Fibroblast of villous mesenchyme (primary cell): ENCODE results near the gene PTGES2. TPM values are rescaled to one million over a fixed set of nuclear protein-coding genes. Genes with fewer than 3 reads are reported as not detected.

Experiments
- DNase-seq: peaks from one replicate; pipeline ENCODE4 v3.0.0-alpha.2; 2010; ENCODE audit warnings: low read depth
- H3K4me3 ChIP-seq: 2 replicates; pipeline ENCODE4 v1.5.1; 2011; ENCODE audit warnings: low read depth, mild to moderate bottlenecking, low read length
- CTCF ChIP-seq: IDR thresholded peaks from 2 replicates; pipeline ENCODE4 v1.5.1; 2012; ENCODE audit warnings: low read depth, mild to moderate bottlenecking, low read length; ENCODE audit not compliant: insufficient read depth
- total RNA-seq: library from RNA; depleted of rRNA; stranded (reverse); fragments of >200 nt; gene quantifications from 2 replicates; pipeline ENCODE4 v1.2.3, GENCODE V29; 2012

The PTGES2 gene
- total RNA-seq, 1 donor: 43.6 TPM

DNA sequence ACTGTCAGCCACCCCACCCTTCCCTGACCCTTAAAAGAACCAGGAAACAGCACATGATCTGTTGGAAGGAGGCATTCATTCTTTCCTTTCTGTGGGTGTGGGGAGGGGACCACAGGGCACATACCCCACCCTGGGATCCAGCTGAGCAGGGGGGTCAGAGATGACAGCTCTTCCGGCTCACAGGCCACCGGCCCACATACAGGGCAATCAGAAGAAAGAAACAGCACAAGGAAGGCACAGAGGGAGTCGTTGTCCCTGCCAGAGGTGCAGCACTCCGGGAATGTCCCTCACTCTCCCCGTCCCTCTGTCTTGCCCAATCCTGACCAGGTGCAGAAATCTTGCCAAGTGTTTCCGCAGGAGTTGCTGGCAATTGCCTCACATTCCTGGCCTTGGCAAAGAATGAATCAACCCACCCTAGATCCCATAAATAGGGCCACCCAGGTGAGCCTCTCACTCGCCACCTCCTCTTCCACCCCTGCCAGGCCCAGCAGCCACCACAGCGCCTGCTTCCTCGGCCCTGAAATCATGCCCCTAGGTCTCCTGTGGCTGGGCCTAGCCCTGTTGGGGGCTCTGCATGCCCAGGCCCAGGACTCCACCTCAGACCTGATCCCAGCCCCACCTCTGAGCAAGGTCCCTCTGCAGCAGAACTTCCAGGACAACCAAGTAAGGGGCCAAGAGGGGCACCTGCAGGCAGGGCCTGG lies 21.6 kb upstream of the PTGES2 start, which contains the start of gene LCN2:
LCN2 (plus strand) TSS at position 453 of the 701 bp plus-strand sequence; CDS start at position 526, 73 bp downstream.
- no peak within 1 kb of the TSS for H3K4me3 ChIP-seq
- no peak for DNase-seq
- TF ChIP-seq CTCF: no peak

DNA sequence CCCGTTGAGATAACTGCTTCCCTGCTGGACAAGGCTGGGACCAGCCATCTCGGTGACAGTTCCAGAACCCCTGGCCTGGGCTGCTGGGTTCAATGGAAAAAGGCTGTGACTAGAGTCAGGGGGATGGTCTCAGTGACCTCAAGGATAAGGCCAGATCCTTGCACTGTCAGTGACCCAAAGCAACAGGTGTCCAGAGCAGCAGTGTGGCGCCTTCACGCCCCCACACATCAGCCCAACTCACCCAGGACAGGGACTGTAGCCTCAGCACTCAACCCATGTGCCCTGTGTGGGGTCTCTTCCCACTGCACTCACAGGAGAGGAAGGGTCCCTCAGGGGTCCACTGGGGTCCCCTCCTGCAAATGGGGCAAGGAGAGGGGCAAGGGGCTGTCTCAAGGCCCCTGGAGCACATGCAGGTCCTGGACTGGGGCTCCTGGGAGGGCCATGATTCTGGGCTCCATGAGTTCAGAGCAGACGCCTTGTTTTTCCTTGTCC lies 21.0 kb upstream of the PTGES2 start:
- no peak for DNase-seq
- no peak overlapping the region for H3K4me3 ChIP-seq
- TF ChIP-seq CTCF: no peak

DNA sequence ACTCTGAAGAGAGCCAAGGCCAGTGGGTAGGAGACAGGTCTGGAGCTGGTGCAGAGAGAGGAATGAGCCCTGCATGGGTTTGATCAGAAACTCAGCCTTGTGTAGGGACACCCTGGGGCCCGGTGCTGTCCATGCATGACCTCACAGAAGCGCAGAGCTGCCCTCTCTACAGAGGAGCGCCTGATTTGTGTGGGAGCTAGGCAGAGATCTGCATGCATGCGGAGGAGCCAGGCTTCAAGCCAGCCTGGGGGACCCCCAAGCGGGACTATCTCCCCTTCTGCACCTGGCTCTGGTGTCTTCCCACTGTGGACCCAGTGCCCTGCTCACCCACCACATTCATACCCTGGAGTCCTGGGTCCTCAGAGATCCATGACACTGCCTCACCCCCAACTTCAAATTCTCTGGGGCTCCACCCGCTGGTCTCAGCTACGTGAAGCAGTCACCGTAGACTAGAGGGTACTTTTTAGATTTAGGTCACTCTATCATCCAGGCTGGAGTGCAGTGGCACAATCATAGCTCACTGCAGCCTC lies 19.1 kb upstream of the PTGES2 start:
- DNase-seq: no peak
- no peak for TF ChIP-seq CTCF
- H3K4me3 ChIP-seq: no peak overlapping the region

- no peak for TF ChIP-seq CTCF
- no peak for DNase-seq
- H3K4me3 ChIP-seq: no peak overlapping the region
These were observed 18.4 kb upstream of the PTGES2 start for GRCh38 chr9:128145951-128146351.

DNA sequence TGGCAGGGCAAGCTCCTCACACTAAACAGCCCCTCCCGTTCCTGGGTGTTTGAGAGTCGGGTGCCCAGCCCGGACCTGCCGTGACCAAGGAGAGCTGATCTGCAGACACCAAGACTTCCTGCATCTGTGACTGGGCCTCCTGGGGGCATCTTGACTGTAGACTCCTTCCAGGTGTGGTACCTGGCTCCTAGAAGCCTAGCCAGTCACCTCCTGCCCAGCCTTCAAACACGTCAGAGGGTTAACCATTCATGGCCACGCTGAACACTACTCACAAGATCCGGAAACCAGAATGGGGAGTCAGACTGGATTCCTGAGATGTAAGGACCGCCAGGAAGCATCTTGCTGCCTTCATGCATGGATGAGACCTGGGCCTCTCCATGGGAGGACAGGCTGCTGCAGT lies 18.0 kb upstream of the PTGES2 start:
- H3K4me3 ChIP-seq: no peak overlapping the region
- DNase-seq: no peak
- no peak for TF ChIP-seq CTCF

GRCh38 chr9:128144239-128145181 lies 17.0 kb upstream of the PTGES2 start:
- no peak for TF ChIP-seq CTCF
- no peak for DNase-seq
- H3K4me3 ChIP-seq: no peak overlapping the region
